ENCODE results near the gene RUNX1. TPM values are rescaled to one million over a fixed set of nuclear protein-coding genes. Genes with fewer than 3 reads are reported as not detected.

The RUNX1 gene
- total RNA-seq, 4 donors from 2014 or later, result 2.9 to 18.7 (median 7.7) TPM

DNA sequence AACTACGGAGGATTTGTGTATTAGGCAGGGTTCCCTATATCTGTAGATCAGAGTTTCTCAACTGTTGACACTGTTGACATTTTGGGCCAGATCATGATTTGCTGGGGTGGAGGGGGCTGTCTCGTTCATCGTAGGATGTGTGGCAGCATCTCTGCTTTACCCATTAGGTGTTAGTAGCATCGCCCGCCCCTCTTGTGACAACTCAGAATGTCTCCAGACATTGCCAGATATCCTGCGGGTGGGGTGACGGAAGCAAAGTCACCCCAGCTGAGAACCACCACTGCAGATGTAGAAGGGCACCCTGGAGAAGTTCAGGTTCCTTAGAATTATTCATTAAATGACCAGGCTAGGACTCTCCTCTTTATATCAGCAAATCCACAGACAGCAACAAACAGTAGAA, 254.4 kb downstream of the RUNX1 start:
- peaks cover 0 to 25% of the 10 kb centered on the region in 2 donors for H3K4me1 ChIP-seq
- 85 to 96% methylated on average over 7 of the region's 7 CpGs for WGBS, 2 donors
- DNase-seq, result no peak

DNA sequence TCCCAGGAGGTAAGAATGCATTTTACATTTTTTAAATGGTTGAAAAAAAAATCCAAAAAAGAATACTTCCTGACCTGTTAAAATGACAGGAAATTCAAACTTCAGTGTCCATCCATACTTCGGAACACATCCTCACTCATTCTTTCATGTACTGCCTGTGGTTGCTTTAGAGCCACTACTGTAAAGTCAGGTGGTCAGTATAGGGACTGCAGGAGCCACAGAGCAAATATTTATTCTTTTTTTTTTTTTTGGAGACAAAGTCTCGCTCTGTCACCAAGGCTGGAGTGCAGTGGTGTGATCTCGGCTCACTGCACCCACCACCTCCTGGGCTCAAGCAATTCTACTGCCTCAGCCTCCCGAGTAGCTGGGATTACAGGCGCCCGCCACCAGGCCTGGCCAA, 255.6 kb downstream of the RUNX1 start:
- Histone ChIP-seq H3K4me3 (replicated peaks in 1 of 3) (no peak overlapping the region), H3K27ac (no peak overlapping the region), H3K4me1 (peaks cover 0 to 25% of the 10 kb centered on the region in 2 donors), H3K36me3 (no peaks in the 10 kb centered on the region), H3K27me3 (no peaks in the 10 kb centered on the region), H3K9me3 (no peaks in the 10 kb centered on the region)
- TF ChIP-seq POLR2A (IDR thresholded peaks at IDR 0.05), result no peak
- TF ChIP-seq, protein P1, sequence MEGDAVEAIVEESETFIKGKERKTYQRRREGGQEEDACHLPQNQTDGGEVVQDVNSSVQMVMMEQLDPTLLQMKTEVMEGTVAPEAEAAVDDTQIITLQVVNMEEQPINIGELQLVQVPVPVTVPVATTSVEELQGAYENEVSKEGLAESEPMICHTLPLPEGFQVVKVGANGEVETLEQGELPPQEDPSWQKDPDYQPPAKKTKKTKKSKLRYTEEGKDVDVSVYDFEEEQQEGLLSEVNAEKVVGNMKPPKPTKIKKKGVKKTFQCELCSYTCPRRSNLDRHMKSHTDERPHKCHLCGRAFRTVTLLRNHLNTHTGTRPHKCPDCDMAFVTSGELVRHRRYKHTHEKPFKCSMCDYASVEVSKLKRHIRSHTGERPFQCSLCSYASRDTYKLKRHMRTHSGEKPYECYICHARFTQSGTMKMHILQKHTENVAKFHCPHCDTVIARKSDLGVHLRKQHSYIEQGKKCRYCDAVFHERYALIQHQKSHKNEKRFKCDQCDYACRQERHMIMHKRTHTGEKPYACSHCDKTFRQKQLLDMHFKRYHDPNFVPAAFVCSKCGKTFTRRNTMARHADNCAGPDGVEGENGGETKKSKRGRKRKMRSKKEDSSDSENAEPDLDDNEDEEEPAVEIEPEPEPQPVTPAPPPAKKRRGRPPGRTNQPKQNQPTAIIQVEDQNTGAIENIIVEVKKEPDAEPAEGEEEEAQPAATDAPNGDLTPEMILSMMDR (IDR thresholded peaks at IDR 0.05), result no peak
- 97% methylated on average over 6 of the region's 6 CpGs for WGBS, 2 donors
- intact Hi-C loops (cut with DNase I), result no loop called here
- no peak for DNase-seq

More for the DNA sequence above, 254.4 kb downstream of the RUNX1 start:
- intact Hi-C loops (cut with DNase I), result no loop called here
- H3K9me3 ChIP-seq, result no peaks in the 10 kb centered on the region
- peak overlapping the region in 1 of 3 donors; percentile 31 for H3K27ac ChIP-seq
- H3K4me3 ChIP-seq (replicated peaks in 1 of 3), result no peak overlapping the region
- H3K36me3 ChIP-seq, result no peaks in the 10 kb centered on the region
- TF ChIP-seq, protein P1 (IDR thresholded peaks at IDR 0.05), result no peak
- TF ChIP-seq POLR2A (IDR thresholded peaks at IDR 0.05), result no peak
- H3K27me3 ChIP-seq, result no peaks in the 10 kb centered on the region

DNA sequence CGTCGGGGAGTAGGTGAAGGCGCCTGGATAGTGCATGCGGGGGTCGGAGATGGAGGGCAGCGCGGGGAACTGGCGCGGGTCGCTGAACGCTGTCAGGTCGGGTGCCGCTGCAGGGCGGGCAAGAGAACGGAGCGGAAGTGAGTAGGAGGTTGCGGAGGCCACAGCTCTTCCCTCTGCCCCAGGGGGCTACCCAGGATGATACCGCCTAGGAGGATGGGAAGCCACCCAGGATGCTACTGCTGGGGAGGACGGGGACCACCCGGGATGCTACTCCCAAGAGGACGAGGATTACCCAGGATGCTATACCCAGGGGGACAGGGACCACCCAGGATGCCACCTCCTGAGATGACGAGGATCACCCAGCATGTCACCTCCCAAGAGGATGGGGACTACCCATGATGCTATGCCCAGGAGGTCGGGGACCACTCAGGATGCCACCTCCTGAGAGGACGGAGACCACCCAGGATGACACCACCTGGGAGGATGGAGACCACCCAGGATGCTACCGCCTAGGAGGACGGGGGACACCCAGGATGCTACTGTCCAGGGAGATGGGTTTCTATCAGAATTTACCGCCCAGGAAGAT, 256.5 kb downstream of the RUNX1 start:
- H3K4me1 ChIP-seq, result peaks cover 0 to 25% of the 10 kb centered on the region in 2 donors
- H3K36me3 ChIP-seq, result no peaks in the 10 kb centered on the region
- 95 to 96% methylated on average over 24 to 25 of the region's 27 CpGs for WGBS, 2 donors
- no peak for TF ChIP-seq POLR2A (IDR thresholded peaks at IDR 0.05)
- TF ChIP-seq, protein P1 (IDR thresholded peaks at IDR 0.05), result no peak
- H3K27me3 ChIP-seq, result no peaks in the 10 kb centered on the region
- DNase-seq, result no peak
- H3K4me3 ChIP-seq (replicated peaks in 1 of 3), result no peak overlapping the region
- H3K27ac ChIP-seq, result no peak overlapping the region
- intact Hi-C loops (cut with DNase I), result no loop called here
- no peaks in the 10 kb centered on the region for H3K9me3 ChIP-seq

DNA sequence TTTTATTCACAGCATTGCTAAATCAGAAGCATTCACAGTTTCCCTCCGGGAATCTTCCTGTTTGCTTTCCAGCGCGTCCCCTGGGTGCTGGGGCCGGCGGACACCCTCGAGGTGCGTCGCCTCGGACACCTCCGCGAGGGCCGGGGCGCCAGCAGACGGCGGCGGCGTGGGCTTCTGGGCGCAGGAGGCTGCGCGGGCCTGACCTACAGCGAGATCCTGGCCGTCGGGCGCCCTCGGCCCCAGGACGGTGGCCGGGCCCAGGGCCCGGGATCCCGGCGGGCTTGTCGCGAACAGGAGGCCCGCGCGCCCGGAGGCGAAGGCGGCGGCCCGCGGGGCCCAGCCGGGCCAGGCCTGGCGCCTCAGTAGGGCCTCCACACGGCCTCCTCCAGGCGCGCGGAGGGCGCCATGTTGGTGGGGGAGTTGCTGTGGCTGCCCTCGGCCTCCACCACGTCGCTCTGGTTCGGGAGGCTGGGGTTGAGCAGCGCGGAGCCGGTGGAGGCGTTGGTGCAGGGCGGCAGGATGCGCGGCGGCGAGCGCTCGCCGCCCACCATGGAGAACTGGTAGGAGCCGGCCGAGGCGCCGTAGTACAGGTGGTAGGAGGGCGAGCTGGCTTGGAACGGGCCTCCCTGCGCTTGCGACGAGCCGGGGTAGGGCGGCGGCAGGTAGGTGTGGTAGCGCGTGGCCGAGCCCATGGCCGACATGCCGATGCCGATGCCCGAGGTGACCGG, 257.2 kb downstream of the RUNX1 start:
- intact Hi-C loops (cut with DNase I), result no loop called here
- Histone ChIP-seq H3K27ac (no peak overlapping the region), H3K27me3 (no peaks in the 10 kb centered on the region), H3K4me3 (replicated peaks in 1 of 3) (no peak overlapping the region), H3K36me3 (no peaks in the 10 kb centered on the region), H3K9me3 (no peaks in the 10 kb centered on the region), H3K4me1 (peaks cover 0 to 24% of the 10 kb centered on the region in 2 donors)
- no peak for DNase-seq
- WGBS, 2 donors, result 81 to 90% methylated on average over 74 to 84 of the region's 84 CpGs
- TF ChIP-seq, protein P1 (IDR thresholded peaks at IDR 0.05), result no peak
- no peak for TF ChIP-seq POLR2A (IDR thresholded peaks at IDR 0.05)

DNA sequence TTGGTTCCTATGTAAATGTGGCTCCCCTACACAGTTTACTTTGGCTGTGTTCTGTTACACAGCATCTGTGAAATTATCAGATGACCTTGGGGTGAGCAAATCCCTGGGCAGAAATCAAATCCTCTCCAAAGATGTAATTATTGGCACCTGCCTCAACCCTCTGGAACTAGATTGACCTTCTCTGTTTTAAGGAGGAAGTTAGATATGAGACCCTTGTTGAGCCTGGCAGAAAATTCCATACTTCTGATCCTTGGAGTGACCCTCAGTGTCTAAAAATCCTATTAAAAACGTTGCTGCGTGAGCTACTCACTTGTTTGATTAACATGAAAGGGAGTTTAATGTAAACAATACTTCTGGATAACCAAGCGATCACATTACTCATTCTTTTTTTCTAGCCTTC, 258.3 kb downstream of the RUNX1 start:
- no peak for TF ChIP-seq POLR2A (IDR thresholded peaks at IDR 0.05)
- TF ChIP-seq, protein P1 (IDR thresholded peaks at IDR 0.05), result no peak
- Histone ChIP-seq H3K27ac (no peak overlapping the region), H3K36me3 (no peaks in the 10 kb centered on the region), H3K27me3 (no peaks in the 10 kb centered on the region), H3K9me3 (no peaks in the 10 kb centered on the region), H3K4me1 (peaks cover 0 to 13% of the 10 kb centered on the region in 2 donors), H3K4me3 (replicated peaks in 1 of 3) (no peak overlapping the region)
- intact Hi-C loops (cut with DNase I), result no loop called here
- WGBS, 2 donors, result 60 to 65% methylated on average over 3 of the region's 3 CpGs
- no peak for DNase-seq
